Measurements from ENCODE around the gene UNC93A.
"Not testable (repeated sequence)": the region's sequence is repeated elsewhere in the genome, so short reads cannot be mapped to it uniquely, and the experiment has no call there.

Gene UNC93A

DNA sequence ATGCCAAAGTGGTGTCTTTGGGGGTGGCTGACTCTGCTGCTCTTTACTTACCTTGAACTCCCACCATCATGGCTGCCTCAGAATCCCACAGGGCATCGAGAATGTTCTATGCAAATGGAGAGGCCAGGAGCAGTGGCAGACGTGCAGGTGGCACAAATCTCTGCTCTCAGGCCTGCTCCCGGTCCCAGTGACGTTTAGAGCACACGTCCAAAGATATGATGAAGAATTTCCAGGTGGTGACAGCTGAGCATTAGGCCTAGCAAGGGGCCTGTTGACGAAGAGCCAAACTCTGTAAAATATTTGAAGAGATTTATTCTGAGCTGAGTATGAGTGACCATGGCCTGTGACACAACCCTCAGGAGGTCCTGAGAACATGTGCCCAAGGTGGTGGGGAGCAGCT lies 19.0 kb upstream of the UNC93A start:
- no peak for DNase-seq

GRCh38 chr6:167272696-167273379 lies 18.3 kb upstream of the UNC93A start:
- no peak for DNase-seq

GRCh38 chr6:167274270-167274669 lies 16.8 kb upstream of the UNC93A start:
- DNase-seq, result no peak

DNA sequence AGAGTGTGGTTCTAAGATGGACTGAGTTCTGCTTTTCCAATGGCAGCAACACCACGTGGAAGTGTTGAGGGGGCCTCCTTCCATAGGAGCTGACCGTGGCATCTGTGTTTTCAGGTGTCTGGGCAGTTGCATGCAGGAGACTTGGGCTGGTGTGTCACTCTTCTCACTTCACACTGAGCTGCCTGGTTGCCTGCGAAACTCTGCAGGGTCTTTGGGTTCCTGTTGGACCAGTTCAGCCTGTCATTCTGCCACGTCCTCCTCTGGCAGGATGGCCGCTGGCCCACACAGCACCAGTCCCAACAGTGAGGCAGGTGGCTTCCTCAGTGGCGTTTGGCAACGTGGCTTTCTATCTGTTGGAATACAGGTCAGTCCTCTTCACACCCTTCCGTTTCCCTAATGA lies 16.1 kb upstream of the UNC93A start:
- no peak for DNase-seq

DNA sequence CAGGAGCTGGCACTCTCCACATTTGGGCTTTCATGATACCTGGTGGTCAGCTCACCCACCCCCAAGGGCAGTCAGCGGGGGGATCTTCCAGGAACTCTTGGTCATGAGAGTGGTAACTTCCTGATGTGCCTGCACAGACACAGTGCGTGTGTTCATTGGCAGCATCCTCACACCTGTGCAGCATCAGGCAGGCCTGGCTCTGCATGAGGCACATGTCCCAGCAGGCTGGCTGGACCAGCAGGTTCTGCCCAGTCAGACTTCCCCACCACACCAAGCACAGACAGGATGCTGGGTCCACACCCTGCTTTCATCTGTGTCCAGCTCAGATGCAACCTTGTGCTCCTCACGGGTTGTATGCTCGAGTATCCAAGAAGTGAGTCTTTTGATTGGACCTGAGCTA lies 15.7 kb upstream of the UNC93A start:
- no peak for DNase-seq

- no peak for DNase-seq
These were observed 14.2 kb upstream of the UNC93A start for GRCh38 chr6:167276772-167277533.

- not testable (repeated sequence) for DNase-seq
These were observed 12.8 kb upstream of the UNC93A start for GRCh38 chr6:167278173-167278940.

DNA sequence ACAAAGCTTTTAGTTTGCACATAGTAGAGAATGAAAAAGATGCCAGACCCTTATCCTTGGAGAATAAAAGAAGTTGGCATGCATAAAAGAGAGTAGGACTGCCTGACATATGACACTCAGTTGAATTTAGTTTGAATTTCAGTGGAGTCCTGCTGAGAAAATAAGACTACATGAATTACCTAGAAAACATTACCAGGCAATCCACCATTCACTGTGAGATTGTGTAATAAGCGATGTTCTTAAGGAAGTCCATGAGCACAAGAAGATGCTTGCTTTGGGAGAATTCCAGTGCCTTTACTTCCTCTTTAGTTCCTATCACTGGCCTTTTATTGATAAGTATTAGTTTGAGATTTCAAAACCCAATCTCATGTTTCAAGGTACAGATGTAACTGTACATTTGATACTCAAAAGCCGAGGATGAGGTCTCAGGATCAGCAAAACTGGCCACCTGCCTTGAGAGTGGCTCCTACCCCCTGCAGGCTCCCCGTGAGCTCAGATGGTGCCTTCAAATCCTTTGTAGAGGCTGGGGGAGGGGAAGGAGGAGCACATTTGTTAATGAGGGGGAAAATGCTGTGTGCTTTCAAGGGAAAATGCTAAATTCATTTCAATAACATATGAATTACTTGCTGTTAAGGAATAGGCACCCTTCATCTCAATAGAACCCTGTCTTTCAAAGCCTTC lies 11.2 kb upstream of the UNC93A start:
- DNase-seq, result peak; percentile 81

- DNase-seq, result peak; percentile 57
These were observed 10.6 kb upstream of the UNC93A start for GRCh38 chr6:167280466-167280865.

DNA sequence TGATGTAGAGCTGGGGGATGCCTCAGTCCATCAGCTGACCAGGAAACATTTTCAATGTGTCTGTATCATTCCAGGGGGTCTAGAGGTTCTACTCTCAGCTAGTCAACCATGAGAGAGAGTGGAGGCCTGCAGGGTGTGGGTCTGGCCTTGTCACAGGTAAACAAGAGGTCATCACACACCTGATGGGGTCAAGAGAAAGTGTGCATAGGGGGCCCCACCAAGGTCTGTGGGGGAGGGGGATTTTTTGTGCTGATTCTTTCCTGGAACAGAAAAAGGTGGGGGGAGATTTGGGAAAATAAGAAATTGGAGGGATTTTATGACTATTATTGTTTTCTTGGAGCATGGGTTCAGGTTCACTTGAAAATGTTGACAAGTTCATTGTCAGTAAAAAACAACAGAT lies 8.9 kb upstream of the UNC93A start:
- no peak for DNase-seq

DNA sequence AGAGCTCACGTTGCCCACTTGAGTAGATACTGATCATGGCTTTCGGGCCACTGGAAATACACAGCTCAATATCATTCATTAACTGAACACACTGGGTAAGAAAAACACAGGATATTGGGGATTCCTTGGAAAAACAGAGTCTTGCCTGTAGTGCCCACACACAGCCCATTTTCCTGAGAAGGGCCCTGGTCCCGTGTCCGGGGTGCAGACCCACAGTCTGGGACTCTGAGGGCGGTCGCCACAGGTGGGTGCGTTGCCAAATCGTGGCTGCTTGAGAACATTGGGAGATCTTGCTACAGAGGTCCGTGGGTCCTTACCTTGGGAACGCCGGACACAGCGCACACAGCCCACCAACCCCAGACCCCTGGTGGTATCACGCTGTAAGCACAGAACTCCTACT lies 6.5 kb upstream of the UNC93A start:
- DNase-seq, result not testable (repeated sequence)

DNA sequence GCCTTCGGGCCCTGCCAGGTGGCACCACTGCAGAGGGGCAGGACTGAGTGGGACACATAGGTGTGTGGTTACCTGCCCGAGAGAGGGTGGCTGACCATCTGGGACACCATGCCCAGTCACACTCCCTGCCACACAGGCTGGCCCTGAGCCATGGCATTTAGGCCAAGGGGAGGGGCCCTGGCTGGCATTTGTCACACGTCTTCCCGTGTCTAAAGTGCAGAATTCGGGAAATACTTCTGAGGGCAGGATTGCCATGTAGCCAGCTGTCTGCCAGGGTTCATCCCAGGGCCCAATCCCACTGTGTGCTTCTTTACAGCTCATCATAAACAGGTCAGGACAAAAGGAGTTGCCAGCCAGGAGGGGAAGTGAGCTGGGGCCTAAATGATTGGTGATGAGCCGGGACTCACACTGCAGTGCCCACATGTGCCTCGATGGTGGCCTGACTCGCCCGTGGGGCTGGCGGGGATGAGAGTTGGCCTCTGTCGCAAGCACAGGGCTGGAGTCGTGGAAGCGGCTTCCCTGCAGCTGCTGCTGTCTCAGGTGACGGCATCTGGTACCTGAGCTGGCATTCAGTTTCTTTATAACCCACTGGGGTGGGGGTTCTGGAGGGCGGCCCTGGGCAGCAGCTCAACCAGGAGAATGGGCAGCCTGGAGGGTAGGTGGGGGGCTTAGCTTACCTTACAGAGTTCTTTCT lies 5.9 kb upstream of the UNC93A start:
- DNase-seq, result no peak

DNA sequence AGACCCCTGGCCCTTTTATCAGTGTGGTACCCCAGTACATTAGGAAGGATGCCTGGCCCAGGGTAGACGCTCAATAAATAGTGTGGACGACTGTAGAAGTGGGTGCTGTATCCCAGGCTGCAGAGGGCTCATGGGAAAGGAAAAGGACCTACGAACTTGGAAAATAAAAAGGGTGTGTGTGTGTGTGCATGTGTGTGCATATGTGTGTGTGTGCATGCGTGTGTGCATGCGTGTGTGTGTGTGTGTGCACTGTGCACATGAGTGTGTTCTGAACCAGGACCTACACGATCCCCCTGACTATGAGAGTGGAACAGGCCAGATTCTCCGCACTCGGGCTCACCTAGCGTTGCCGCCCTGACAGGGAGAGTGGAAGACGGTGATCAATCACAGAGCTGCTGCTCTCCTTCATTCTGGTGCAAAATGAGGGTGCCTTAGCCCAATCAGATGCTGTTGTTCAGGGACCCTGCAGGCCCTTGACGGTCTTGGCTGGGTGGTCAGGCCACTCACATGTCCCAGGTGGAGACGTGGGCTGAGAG lies 3.5 kb upstream of the UNC93A start:
- DNase-seq, result no peak

- peak; percentile 67 for DNase-seq
These were observed 2.4 kb upstream of the UNC93A start for GRCh38 chr6:167288591-167289225.

- DNase-seq, result not testable (repeated sequence)
These were observed 1.8 kb upstream of the UNC93A start for GRCh38 chr6:167289291-167289690.

DNA sequence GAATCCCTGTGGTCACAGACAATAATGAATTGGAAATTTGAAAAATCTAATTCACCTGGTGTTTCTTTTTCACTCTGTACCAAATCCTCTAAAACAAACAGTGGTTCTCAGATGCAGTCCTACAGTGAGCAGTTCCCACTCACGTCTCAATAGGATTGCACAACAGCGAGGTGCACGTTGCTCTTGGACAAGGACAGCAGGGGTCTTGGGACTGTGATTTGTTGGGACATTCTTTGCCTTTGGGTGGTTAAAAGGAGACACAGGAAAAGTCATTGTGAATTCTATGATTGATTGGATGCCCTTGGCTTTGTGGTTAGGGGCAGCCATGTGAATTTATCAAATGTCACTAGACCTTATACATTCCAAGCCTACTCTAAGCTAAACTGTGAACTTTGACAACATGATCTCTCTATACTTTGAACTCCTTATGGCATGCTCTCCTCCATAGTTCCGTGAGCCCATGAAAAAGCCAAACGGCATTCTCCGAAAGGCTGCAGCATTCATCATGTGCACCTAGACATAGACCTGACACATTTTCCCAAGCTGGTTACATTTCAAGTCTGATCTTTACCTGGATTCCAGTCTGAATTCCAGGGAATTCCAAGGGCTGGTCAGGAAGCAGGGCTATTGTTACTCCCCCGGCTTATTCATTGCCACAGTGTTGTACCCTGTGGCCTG lies 647 bp downstream of the UNC93A start:
- no peak for DNase-seq

- DNase-seq, result no peak
These were observed 1.4 kb downstream of the UNC93A start for GRCh38 chr6:167292301-167293087.

DNA sequence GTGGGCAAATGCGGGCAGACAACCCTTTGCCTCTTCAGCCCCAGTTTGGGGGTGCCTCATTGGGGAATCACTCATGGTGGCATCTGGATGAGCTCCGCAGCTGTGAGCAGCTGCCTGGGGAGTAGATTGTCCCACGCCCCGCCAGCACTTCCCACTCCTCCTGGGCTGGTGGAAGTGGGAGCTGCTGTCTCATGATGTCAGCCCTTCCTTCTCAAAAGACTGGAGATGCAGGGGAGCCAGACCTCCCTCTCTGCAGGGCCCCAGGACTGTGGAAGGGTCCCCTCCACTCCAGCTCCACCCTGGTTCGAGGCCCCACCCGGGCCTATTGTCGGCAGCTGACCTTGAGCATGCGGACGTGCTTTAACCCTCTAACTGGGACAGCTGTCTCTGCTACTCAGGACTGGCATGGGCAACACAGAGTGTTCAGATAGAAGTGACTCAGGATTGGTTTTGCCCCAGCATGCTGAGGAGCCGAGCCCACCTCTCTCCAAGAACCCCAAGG lies 2.0 kb downstream of the UNC93A start:
- no peak for DNase-seq

DNA sequence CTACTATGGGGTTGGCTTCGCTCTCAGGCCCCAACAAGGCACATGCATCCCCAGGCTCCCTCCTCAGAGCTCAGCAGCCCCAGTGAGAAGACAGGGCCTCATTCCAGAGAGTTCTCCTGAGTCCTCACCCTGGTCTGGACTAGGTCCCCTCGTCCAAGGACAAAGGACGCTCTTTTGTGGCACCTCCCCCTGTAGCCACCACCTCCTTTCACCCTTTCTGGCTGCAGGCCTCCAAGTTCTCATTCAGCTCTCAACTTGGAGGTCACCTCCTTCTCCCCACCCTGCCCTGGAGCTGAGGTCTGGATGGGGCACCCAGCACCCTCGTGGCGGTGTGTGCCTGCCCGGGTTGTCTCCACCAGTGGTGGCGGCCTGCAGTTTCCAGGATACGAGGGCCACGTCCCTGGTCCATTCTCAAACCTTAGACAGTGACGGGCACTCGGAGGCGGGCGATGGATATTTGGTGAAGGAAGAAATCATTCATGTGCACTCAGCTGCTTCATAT lies 2.5 kb downstream of the UNC93A start:
- DNase-seq, result no peak

DNA sequence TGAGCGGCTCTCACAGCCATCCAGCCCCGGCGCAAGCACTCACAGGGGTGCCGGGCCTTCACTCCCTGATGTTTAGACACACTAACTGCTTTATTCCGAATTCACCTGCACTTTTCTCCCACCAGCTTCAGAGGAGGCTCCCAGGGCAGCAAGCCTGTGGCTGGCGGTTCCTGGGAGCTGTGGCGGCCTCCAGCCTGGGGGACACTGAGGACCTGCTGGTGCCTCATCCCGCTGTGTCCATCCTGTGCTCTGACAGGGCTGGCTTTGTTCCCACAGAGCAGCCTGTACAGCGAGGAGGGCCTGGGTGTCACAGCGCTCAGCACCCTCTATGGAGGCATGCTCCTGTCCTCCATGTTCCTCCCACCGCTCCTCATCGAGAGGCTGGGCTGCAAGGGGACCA lies 3.1 kb downstream of the UNC93A start:
- no peak for DNase-seq

Measured in NCI-H1092 treated with DMSO at 0.1 percent for 48 hours (cell line).